H1 (cell line): ENCODE results near the gene GRK6. TPM values are rescaled to one million over a fixed set of nuclear protein-coding genes. Genes with fewer than 3 reads are reported as not detected.

Experiments used
- CTCF ChIA-PET: fragments of 300-600 bp; sonication (Branson Sonifier 250); formaldehyde crosslinking; loops from one replicate; lab custom pipeline; 2021; ENCODE audit not compliant: partially characterized antibody; lab: Charles Lee
- POLR2A ChIA-PET: fragments of 300-600 bp; sonication (Branson Sonifier 250); formaldehyde crosslinking; loops from one replicate; lab custom pipeline; 2021; ENCODE audit warnings: inconsistent platforms; ENCODE audit not compliant: partially characterized antibody; lab: Charles Lee
- DNase-seq, 2 experiments: peaks; one replicate each; pipeline versions ENCODE4 v3.0.0 to v3.0.0-alpha.2; 2010 to 2022; ENCODE audit warnings: low spot score in 2 of 2, low read depth in 1 of 2, mixed read lengths in 1 of 2
- FAIRE-seq: peaks from 2 replicates; lab custom pipeline; 2011; peaks lifted over from hg19 to GRCh38; lab: Jason Lieb, UNC
- H2AFZ ChIP-seq: 2 replicates; pipeline ENCODE4 v1.8.1; 2012; ENCODE audit warnings: low read length, inconsistent platforms
- H2AK5ac ChIP-seq: 2 replicates; pipeline ENCODE4 v1.6.1; 2013; ENCODE audit warnings: low read depth, low read length
- H2BK120ac ChIP-seq: replicated peaks from 2 replicates; pipeline ENCODE3; 2013; ENCODE audit warnings: low read depth, low read length, inconsistent platforms
- H2BK12ac ChIP-seq: 2 replicates; pipeline ENCODE4 v1.6.1; 2013; ENCODE audit warnings: low read depth, low read length
- H2BK15ac ChIP-seq: 2 replicates; pipeline ENCODE4 v1.6.1; 2013; ENCODE audit warnings: low read length
- H2BK20ac ChIP-seq: 2 replicates; pipeline ENCODE4 v1.6.1; 2013; ENCODE audit warnings: low read length
- H2BK5ac ChIP-seq: 2 replicates; pipeline ENCODE4 v1.6.1; 2013; ENCODE audit warnings: low read depth, low read length
- H3K14ac ChIP-seq: 2 replicates; pipeline ENCODE4 v1.6.1; 2013; ENCODE audit warnings: inconsistent platforms; ENCODE audit not compliant: insufficient read length
- H3K18ac ChIP-seq: 2 replicates; pipeline ENCODE4 v1.6.1; 2013; ENCODE audit warnings: low read length; ENCODE audit errors: extremely low read depth
- H3K23ac ChIP-seq: 2 replicates; pipeline ENCODE4 v1.6.1; 2013; ENCODE audit warnings: inconsistent platforms; ENCODE audit not compliant: insufficient read length
- H3K23me2 ChIP-seq: 2 replicates; pipeline ENCODE4 v1.6.1; 2013; ENCODE audit warnings: low read depth, low read length
- H3K27ac ChIP-seq: 2 replicates; pipeline ENCODE4 v1.6.1; 2011; ENCODE audit warnings: low read depth, low read length, inconsistent platforms
- H3K27me3 ChIP-seq, 4 experiments: replicated peaks in 1 of 4; 1 replicate in 1 of 4; 2 replicates in 3 of 4; pipeline versions ENCODE4 v1.6.1 to v1.8.1; 2011 to 2013; ENCODE audit warnings: low read length in 3 of 4, mild to moderate bottlenecking in 3 of 4, inconsistent platforms in 2 of 4, mixed read lengths in 2 of 4, moderate library complexity in 1 of 4; ENCODE audit not compliant: control insufficient read depth in 3 of 4, insufficient read depth in 3 of 4; ENCODE audit errors: extremely low read depth in 1 of 4
- H3K36me3 ChIP-seq, 4 experiments: 2 replicates each; pipeline versions ENCODE4 v1.6.1 to v1.8.1; 2011 to 2013; ENCODE audit warnings: mild to moderate bottlenecking in 4 of 4, low read length in 3 of 4, moderate library complexity in 2 of 4, control low read depth in 1 of 4, inconsistent platforms in 1 of 4; ENCODE audit not compliant: insufficient read depth in 4 of 4, control insufficient read depth in 2 of 4
- H3K4ac ChIP-seq: replicated peaks from 2 replicates; pipeline ENCODE3; 2013; ENCODE audit warnings: low read length, low read depth, mixed read lengths, inconsistent platforms; ENCODE audit not compliant: insufficient read length
- H3K4me1 ChIP-seq, 4 experiments: replicated peaks in 1 of 4; 1 replicate in 1 of 4; 2 replicates in 3 of 4; pipeline versions ENCODE4 v1.6.1 to v1.8.1; 2011 to 2013; ENCODE audit warnings: low read length in 3 of 4, inconsistent platforms in 2 of 4, mixed read lengths in 1 of 4; ENCODE audit not compliant: insufficient read depth in 4 of 4, control insufficient read depth in 3 of 4
- H3K4me2 ChIP-seq, 2 experiments: 2 replicates each; pipeline versions ENCODE4 v1.6.1 to v1.8.1; 2011 to 2013; ENCODE audit warnings: low read depth in 2 of 2, low read length in 2 of 2, control low read depth in 1 of 2, inconsistent platforms in 1 of 2, mild to moderate bottlenecking in 1 of 2; ENCODE audit not compliant: insufficient read depth in 1 of 2
- H3K4me3 ChIP-seq, 4 experiments: fragments of 200-600, 300-600 bp in 1 of 4; sonication (generic), shearing (Covaris generic), sonication (Bioruptor Twin) in 1 of 4; 2 replicates each; pipeline versions ENCODE4 v1.5.1 to v1.8.1; 2011 to 2016; ENCODE audit warnings: low read length in 4 of 4, low read depth in 3 of 4, control low read depth in 2 of 4, inconsistent platforms in 2 of 4, mild to moderate bottlenecking in 2 of 4, mixed read lengths in 1 of 4, moderate library complexity in 1 of 4; ENCODE audit not compliant: insufficient read depth in 2 of 4; ENCODE audit errors: extremely low read depth in 1 of 4
- H3K56ac ChIP-seq: replicated peaks from 2 replicates; pipeline ENCODE3; 2013; ENCODE audit warnings: low read depth, mild to moderate bottlenecking, mixed read lengths, low read length, inconsistent platforms; ENCODE audit not compliant: insufficient read length
- H3K79me1 ChIP-seq: 2 replicates; pipeline ENCODE4 v1.6.1; 2013; ENCODE audit warnings: low read depth, low read length, control low read depth
- H3K79me2 ChIP-seq, 2 experiments: 2 replicates each; pipeline versions ENCODE4 v1.6.1 to v1.8.1; 2012 to 2013; ENCODE audit warnings: low read length in 2 of 2, mild to moderate bottlenecking in 2 of 2, inconsistent platforms in 1 of 2; ENCODE audit not compliant: insufficient read depth in 2 of 2, control insufficient read depth in 1 of 2
- H3K9ac ChIP-seq, 4 experiments: replicated peaks in 1 of 4; 1 replicate in 1 of 4; 2 replicates in 3 of 4; pipeline versions ENCODE4 v1.6.1 to v1.8.1; 2011 to 2013; ENCODE audit warnings: low read depth in 3 of 4, low read length in 3 of 4, control low read depth in 2 of 4, mild to moderate bottlenecking in 2 of 4, moderate library complexity in 2 of 4, inconsistent platforms in 1 of 4; ENCODE audit errors: extremely low read depth in 1 of 4
- H3K9me3 ChIP-seq, 2 experiments: 2 replicates each; pipeline versions ENCODE4 v1.6.1 to v1.8.1; 2012 to 2013; ENCODE audit warnings: mild to moderate bottlenecking in 2 of 2, moderate library complexity in 2 of 2, control low read depth in 1 of 2, inconsistent platforms in 1 of 2, low read depth in 1 of 2, low read length in 1 of 2, mixed read lengths in 1 of 2; ENCODE audit not compliant: insufficient read depth in 2 of 2
- H4K20me1 ChIP-seq, 2 experiments: replicated peaks in 1 of 2; 2 replicates each; pipeline versions ENCODE3 to v1.8.1; 2011 to 2013; ENCODE audit warnings: inconsistent platforms in 2 of 2, low read length in 2 of 2, mild to moderate bottlenecking in 1 of 2; ENCODE audit not compliant: insufficient read depth in 2 of 2, control insufficient read depth in 1 of 2
- H4K5ac ChIP-seq: 2 replicates; pipeline ENCODE4 v1.6.1; 2013; ENCODE audit warnings: low read length, low read depth, mixed read lengths, inconsistent platforms; ENCODE audit not compliant: insufficient read length
- H4K8ac ChIP-seq: 2 replicates; pipeline ENCODE4 v1.8.0; 2013; ENCODE audit warnings: mild to moderate bottlenecking, moderate library complexity, low read length, inconsistent platforms; ENCODE audit not compliant: insufficient read depth; ENCODE audit errors: extremely low read depth
- H4K91ac ChIP-seq: replicated peaks from 2 replicates; pipeline ENCODE3; 2013; ENCODE audit warnings: low read length, mixed read lengths, inconsistent platforms; ENCODE audit not compliant: insufficient read length
- E2F6 ChIP-seq: IDR thresholded peaks from 2 replicates; pipeline ENCODE4 v1.6.1; 2012; ENCODE audit warnings: inconsistent platforms
- RAD21 ChIP-seq, 2 experiments: IDR thresholded peaks in 1 of 2; conservative IDR thresholded peaks in 1 of 2; 2 replicates each; pipeline ENCODE4 v1.6.1; 2011; ENCODE audit warnings: low read depth in 2 of 2, low read length in 2 of 2, improper control_type of control experiment in 1 of 2, inconsistent platforms in 1 of 2, mild to moderate bottlenecking in 1 of 2, moderate library complexity in 1 of 2
- WGBS, 2 experiments: shearing (Covaris generic) in 1 of 2; methylation state at CpG; one replicate each; pipeline versions ENCODE4 v1.1.6 to v1.1.7; 2013 to 2015; ENCODE audit warnings: low lambda C conversion rate in 2 of 2, mixed read lengths in 2 of 2, inconsistent platforms in 1 of 2, low coverage in 1 of 2, missing lambda C conversion rate in 1 of 2; ENCODE audit not compliant: insufficient replicate concordance in 2 of 2, insufficient coverage in 1 of 2, insufficient read length in 1 of 2; ENCODE audit errors: extremely low coverage in 1 of 2, missing lambda C conversion rate in 1 of 2; 5-methylcytosine and 5-hydroxymethylcytosine counted together
- polyA plus RNA-seq, 7 experiments: library from polyadenylated mRNA; depleted of rRNA in 3 of 7; stranded (reverse) in 5 of 7; unstranded in 2 of 7; fragments of >200 nt in 5 of 7; fragments of 200-250 nt in 2 of 7; gene quantifications; 1 replicate in 5 of 7; 2 replicates in 1 of 7; 4 replicates in 1 of 7; pipeline versions ENCODE4 v1.2.1 to v1.2.3, GENCODE V29; 2011 to 2013; ENCODE audit warnings: missing spikeins in 2 of 7, mixed read lengths in 2 of 7
- total RNA-seq: library from RNA; stranded (reverse); fragmentation: NEBNext Ultra II Directional; extraction: Animal tissue kit (Norgen Biotek cat#: 25700); gene quantifications from 2 replicates; pipeline ENCODE4 v1.2.1, GENCODE V29; 2021

Gene GRK6
- total and polyA plus RNA-seq, 2 of the 8 experiments (the other 6 are each of a cell fraction or from before 2014, with no cell fraction given), result 31.8 to 57.8 TPM

- Histone ChIP-seq H3K27ac (no peak overlapping the region; the same call in 1 of the 2 replicates), H3K14ac (no peak overlapping the region), H3K4ac (no peak overlapping the region), H3K36me3 (peaks cover under 1 to 14% (median 5%) of the 10 kb centered on the region in 4 experiments; a peak in 4 of 8 replicates), H2BK12ac (peak overlapping the region; percentile 27; the same call in 1 of the 2 replicates), H3K56ac (no peak overlapping the region), H3K4me3 (no peak overlapping the region), H3K79me2 (peaks cover 14 to 19% of the 10 kb centered on the region in 2 experiments), H3K4me1 (peaks cover 11 to 32% (median 26%) of the 10 kb centered on the region in 4 experiments), H3K4me2 (no peak overlapping the region), H4K20me1 (peaks cover 7 to 12% of the 10 kb centered on the region in 2 experiments), H2BK15ac (0 out of 2 replicates have a peak overlapping the region, but pooled peaks have one; percentile 81), H4K5ac (no peak overlapping the region), H2AFZ (no peak overlapping the region), H2BK20ac (no peak overlapping the region), H3K9me3 (no peaks in the 10 kb centered on the region), H3K27me3 (no peaks in the 10 kb centered on the region), H3K9ac (no peak overlapping the region), H3K79me1 (peaks cover 4% of the 10 kb centered on the region), H3K23me2 (peaks cover 3% of the 10 kb centered on the region), H3K18ac (no peak overlapping the region), H4K8ac (peak overlapping the region; percentile 31; the same call in 1 of the 2 replicates), H2BK5ac (no peak overlapping the region), H3K23ac (no peak overlapping the region), H2BK120ac (no peak overlapping the region), H4K91ac (no peak overlapping the region), H2AK5ac (no peak overlapping the region)
- no peak for FAIRE-seq
- DNase-seq, result no peak
- CTCF ChIA-PET, result interaction anchor here (0.8 to 10.4 kb wide), 7 partner anchors 16 to 166 kb away, joined by 3 to 162 read pairs (median 11); partner anchors contain the start of gene PDLIM7
- POLR2A ChIA-PET, result interaction anchor here (0.6 to 67.5 kb wide), 3 partner anchors 4 to 45 kb away, joined by 3 to 3349 read pairs (median 3349); partner anchors contain the start of genes DBN1, DOK3, PDLIM7 and PRR7
- 82% methylated on average over 11 of the region's 11 CpGs; no CpG with 5 or more reads in 1 of the 2 experiments for WGBS, 2 experiments
- no peak for TF ChIP-seq RAD21 (IDR thresholded peaks at IDR 0.05 in 1 of 2, conservative IDR thresholded peaks at IDR 0.05 in 1 of 2; ENCODE audit: low read depth in 2 of 2, low read length in 2 of 2)
- no peak for TF ChIP-seq E2F6
Measured at GRCh38 chr5:177475563-177476427, 49.3 kb downstream of the GRK6 start.
